ENCODE measurements around the gene POU3F1. TPM values are rescaled to one million over a fixed set of nuclear protein-coding genes. Genes with fewer than 3 reads are reported as not detected.

The POU3F1 gene
- total RNA-seq, 1 experiment from 2014 or later, result not detected

DNA sequence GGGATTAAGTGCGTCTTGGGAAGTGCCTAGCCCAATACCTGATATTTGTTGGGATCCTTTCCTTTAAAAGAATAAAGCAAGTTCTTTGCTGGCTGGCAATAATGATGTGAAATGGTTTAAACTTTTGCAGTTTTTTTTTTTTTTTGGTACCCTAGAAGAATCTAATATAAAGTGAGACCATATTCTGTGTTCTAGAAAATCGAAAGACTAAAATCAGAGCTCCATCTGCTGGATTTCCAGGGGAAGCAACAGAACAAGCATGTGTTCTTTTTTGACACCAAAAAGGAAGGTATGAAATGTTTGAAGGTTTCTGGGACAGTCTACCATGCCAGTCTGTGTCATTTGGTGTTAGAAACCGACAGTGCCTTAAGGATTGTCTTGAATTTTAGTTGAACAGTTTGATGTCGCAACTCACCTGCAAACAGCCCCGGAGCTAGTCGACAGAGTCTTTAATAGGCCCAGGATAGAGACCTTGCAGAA lies 27.7 kb downstream of the POU3F1 start:
- Mint-ChIP-seq H3K36me3 (ENCODE audit: insufficient read depth, unreplicated experiment) (peaks cover 34% of the 10 kb centered on the region), H3K4me1 (ENCODE audit: low read depth, unreplicated experiment) (peaks cover 5% of the 10 kb centered on the region), H3K4me3 (ENCODE audit: low read depth, unreplicated experiment) (no peak overlapping the region), H3K27me3 (ENCODE audit: unreplicated experiment) (no peaks in the 10 kb centered on the region), H3K27ac (ENCODE audit: unreplicated experiment) (no peak overlapping the region), H3K9me3 (ENCODE audit: low read depth, unreplicated experiment) (no peaks in the 10 kb centered on the region)
- TF ChIP-seq, protein P1, sequence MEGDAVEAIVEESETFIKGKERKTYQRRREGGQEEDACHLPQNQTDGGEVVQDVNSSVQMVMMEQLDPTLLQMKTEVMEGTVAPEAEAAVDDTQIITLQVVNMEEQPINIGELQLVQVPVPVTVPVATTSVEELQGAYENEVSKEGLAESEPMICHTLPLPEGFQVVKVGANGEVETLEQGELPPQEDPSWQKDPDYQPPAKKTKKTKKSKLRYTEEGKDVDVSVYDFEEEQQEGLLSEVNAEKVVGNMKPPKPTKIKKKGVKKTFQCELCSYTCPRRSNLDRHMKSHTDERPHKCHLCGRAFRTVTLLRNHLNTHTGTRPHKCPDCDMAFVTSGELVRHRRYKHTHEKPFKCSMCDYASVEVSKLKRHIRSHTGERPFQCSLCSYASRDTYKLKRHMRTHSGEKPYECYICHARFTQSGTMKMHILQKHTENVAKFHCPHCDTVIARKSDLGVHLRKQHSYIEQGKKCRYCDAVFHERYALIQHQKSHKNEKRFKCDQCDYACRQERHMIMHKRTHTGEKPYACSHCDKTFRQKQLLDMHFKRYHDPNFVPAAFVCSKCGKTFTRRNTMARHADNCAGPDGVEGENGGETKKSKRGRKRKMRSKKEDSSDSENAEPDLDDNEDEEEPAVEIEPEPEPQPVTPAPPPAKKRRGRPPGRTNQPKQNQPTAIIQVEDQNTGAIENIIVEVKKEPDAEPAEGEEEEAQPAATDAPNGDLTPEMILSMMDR (IDR thresholded peaks at IDR 0.05; ENCODE audit: unreplicated experiment), result peak; percentile 57
- BruUV-seq (replicated peaks), result no TSS peak
- DNase-seq, result no peak
- intact Hi-C loops (cut with micrococcal nuclease; ENCODE audit: unreplicated experiment), result loop anchor here (1.0 to 10.0 kb wide), 3 partner anchors 14 to 1376 kb away; partner anchors contain the start of genes FHL3 and SF3A3
- CTCF ChIA-PET, result interaction anchor here (0.6 to 1.0 kb wide), 11 partner anchors 10 to 590 kb away, joined by 3 to 5 read pairs (median 3); no protein-coding TSS in a partner anchor

DNA sequence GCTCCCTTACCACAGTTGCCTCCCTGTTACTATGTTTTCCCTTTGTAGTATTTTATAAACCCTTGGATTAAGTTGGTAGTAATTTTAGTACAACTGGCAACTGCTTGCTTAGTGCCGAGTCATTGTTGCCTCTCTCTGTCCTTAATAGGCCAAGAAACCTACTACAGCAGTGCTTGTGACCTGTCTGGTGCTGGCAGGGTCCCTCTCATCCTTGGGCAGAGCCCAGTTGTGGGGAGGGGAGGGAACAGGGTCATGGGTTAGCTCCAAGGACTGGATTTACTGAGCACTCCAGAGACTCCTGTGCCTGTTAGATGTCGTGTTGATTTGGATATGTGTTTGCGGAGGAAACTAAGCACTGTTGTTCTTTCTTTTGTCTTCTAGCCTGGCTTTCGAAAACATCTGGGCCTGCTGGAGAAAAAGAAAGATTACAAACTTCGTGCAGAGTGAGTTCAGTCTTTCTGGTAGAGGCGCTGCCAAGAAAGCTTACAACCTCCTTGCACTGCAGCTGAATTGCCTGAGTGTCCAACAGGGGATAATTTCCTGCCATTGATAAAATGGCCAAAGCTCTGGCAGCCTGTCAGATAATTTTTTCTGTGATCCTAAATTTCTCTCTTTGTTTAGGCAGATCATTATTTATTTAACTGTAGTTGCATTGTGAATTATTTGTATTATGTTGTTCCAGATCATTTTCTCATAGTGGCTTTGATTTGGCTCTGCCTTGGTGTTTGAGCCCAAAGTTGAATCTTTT lies 30.4 kb downstream of the POU3F1 start:
- intact Hi-C loops (cut with micrococcal nuclease; ENCODE audit: unreplicated experiment), result loop anchor here (10.0 kb wide), 1 partner anchor 1379 kb away; no protein-coding TSS in a partner anchor
- peaks cover 46% of the 10 kb centered on the region for H3K36me3 Mint-ChIP-seq (ENCODE audit: insufficient read depth, unreplicated experiment)
- no peak overlapping the region for H3K27ac Mint-ChIP-seq (ENCODE audit: unreplicated experiment)
- H3K9me3 Mint-ChIP-seq (ENCODE audit: low read depth, unreplicated experiment), result no peaks in the 10 kb centered on the region
- H3K27me3 Mint-ChIP-seq (ENCODE audit: unreplicated experiment), result no peaks in the 10 kb centered on the region
- DNase-seq, result no peak
- CTCF ChIA-PET, result no interaction called here
- H3K4me3 Mint-ChIP-seq (ENCODE audit: low read depth, unreplicated experiment), result no peak overlapping the region
- H3K4me1 Mint-ChIP-seq (ENCODE audit: low read depth, unreplicated experiment), result peaks cover 15% of the 10 kb centered on the region
- TF ChIP-seq, protein P1 (IDR thresholded peaks at IDR 0.05; ENCODE audit: unreplicated experiment), result no peak
- no TSS peak for BruUV-seq (replicated peaks)

DNA sequence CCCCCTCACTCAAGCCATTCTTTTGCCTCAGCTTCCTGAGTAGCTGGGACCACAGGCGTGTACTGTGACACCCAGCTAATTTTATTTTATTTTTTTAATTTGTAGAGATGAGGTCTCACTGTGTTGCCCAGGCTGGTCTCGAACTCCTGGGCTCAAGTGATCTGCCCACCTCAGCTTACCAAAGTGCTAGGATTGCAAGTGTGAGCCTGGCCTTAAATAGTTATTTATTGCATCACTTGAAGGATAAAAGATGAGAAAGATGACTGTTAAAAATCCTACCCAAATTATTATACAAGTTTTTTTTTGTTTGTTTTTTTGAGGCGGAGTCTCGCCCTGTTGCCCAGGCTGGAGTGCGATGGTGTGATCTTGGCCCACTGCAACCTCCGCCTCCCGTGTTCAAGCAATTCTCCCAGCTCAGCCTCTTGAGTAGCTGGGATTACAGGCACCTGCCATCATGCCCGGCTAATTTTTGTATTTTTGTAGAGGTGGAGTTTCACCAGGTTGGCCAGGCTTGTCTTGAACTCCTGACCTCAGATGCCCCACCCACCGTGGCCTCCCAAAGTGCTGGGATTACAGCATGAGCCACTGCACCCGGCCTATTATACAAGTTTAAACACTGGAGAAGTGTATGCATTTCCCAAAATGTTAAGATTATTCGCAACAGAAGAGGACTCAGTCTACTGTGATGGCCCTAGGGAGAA lies 31.7 kb downstream of the POU3F1 start:
- H3K4me1 Mint-ChIP-seq (ENCODE audit: low read depth, unreplicated experiment), result peaks cover 15% of the 10 kb centered on the region
- H3K4me3 Mint-ChIP-seq (ENCODE audit: low read depth, unreplicated experiment), result no peak overlapping the region
- no peak overlapping the region for H3K27ac Mint-ChIP-seq (ENCODE audit: unreplicated experiment)
- no peak for DNase-seq
- peaks cover 42% of the 10 kb centered on the region for H3K36me3 Mint-ChIP-seq (ENCODE audit: insufficient read depth, unreplicated experiment)
- H3K9me3 Mint-ChIP-seq (ENCODE audit: low read depth, unreplicated experiment), result no peaks in the 10 kb centered on the region
- H3K27me3 Mint-ChIP-seq (ENCODE audit: unreplicated experiment), result no peaks in the 10 kb centered on the region
- CTCF ChIA-PET, result interaction anchor here (0.6 to 0.8 kb wide), 2 partner anchors 12 to 65 kb away, joined by 3 to 4 read pairs; no protein-coding TSS in a partner anchor
- no TSS peak for BruUV-seq (replicated peaks)
- TF ChIP-seq, protein P1 (IDR thresholded peaks at IDR 0.05; ENCODE audit: unreplicated experiment), result no peak
- intact Hi-C loops (cut with micrococcal nuclease; ENCODE audit: unreplicated experiment), result loop anchor here (10.0 kb wide), 1 partner anchor 1380 kb away; no protein-coding TSS in a partner anchor

DNA sequence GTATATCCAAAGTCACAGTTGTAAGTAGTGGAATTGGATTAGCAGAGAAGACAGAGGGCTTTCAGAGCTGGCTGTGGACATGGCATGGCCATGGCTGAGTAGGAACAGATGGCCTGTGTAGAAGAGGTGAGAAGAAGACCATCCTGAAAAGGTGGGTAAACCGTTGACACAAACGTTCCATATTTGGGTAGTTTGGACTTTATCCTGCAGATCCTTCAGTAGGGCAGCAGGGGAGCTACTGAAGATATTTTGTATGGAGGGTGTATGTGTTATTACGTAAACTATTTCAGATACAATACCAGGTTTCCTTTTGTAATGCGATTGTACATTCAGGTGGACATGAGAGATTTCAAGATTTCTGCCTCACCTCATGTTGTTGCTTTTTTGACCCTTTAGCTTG lies 32.4 kb downstream of the POU3F1 start:
- Mint-ChIP-seq H3K4me3 (ENCODE audit: low read depth, unreplicated experiment) (peak overlapping the region; percentile 100), H3K9me3 (ENCODE audit: low read depth, unreplicated experiment) (no peaks in the 10 kb centered on the region), H3K4me1 (ENCODE audit: low read depth, unreplicated experiment) (peaks cover 15% of the 10 kb centered on the region), H3K27me3 (ENCODE audit: unreplicated experiment) (no peaks in the 10 kb centered on the region), H3K27ac (ENCODE audit: unreplicated experiment) (no peak overlapping the region), H3K36me3 (ENCODE audit: insufficient read depth, unreplicated experiment) (peaks cover 36% of the 10 kb centered on the region)
- CTCF ChIA-PET, result interaction anchor here (0.8 kb wide), 1 partner anchor 12 kb away, joined by 4 read pairs; no protein-coding TSS in a partner anchor
- TF ChIP-seq, protein P1 (IDR thresholded peaks at IDR 0.05; ENCODE audit: unreplicated experiment), result no peak
- no peak for DNase-seq
- no TSS peak for BruUV-seq (replicated peaks)
- intact Hi-C loops (cut with micrococcal nuclease; ENCODE audit: unreplicated experiment), result loop anchor here (10.0 kb wide), 1 partner anchor 1381 kb away; no protein-coding TSS in a partner anchor
